HEK293 (cell line): ENCODE measurements around the gene CKAP4.

Experiments used
- CTCF ChIA-PET: fragments of 350-600 bp; formaldehyde crosslinking; extraction: SDS; loops from one replicate; lab custom pipeline; 2021; ENCODE audit warnings: antibody characterized with exemption; lab: Yijun Ruan, JAX
- POLR2A ChIA-PET: fragments of 300-600 bp; formaldehyde crosslinking; extraction: SDS; loops from one replicate; lab custom pipeline; 2020; ENCODE audit warnings: antibody characterized with exemption, inconsistent platforms; lab: Yijun Ruan, JAX
- H3K27ac ChIP-seq: fragments of 200-500 bp; sonication (Bioruptor generic); 2 replicates; pipeline ENCODE4 v1.5.1; 2014; ENCODE audit warnings: low read depth, low read length, control low read depth, inconsistent platforms; ENCODE audit errors: extremely low read depth
- H3K36me3 ChIP-seq, 2 experiments: fragments of 200-500 bp in 1 of 2; sonication (Bioruptor generic) in 1 of 2; 1 replicate in 1 of 2; 2 replicates in 1 of 2; pipeline ENCODE4 v1.5.1; 2014 to 2017; ENCODE audit warnings: inconsistent platforms in 2 of 2, low read length in 2 of 2; ENCODE audit not compliant: control insufficient read depth in 2 of 2, insufficient read depth in 1 of 2
- H3K4me1 ChIP-seq: fragments of 200-500 bp; sonication (Bioruptor generic); 2 replicates; pipeline ENCODE4 v1.5.1; 2014; ENCODE audit warnings: mild to moderate bottlenecking, low read length, inconsistent platforms; ENCODE audit not compliant: control insufficient read depth, insufficient read depth
- H3K4me3 ChIP-seq: 2 replicates; pipeline ENCODE4 v1.5.1; 2011; ENCODE audit warnings: low read depth, mild to moderate bottlenecking, control low read depth, low read length, moderate library complexity
- H3K9me3 ChIP-seq: fragments of 200-500 bp; sonication (Bioruptor generic); 2 replicates; pipeline ENCODE4 v1.5.1; 2014; ENCODE audit warnings: low read depth, low read length, inconsistent platforms; ENCODE audit not compliant: control insufficient read depth, insufficient read depth
- FEZF1 ChIP-seq: fragments of 450-650 bp; formaldehyde crosslinking; IDR thresholded peaks from 2 replicates; pipeline ENCODE4 v1.5.1; 2016; ENCODE audit warnings: missing biosample characterization, missing genetic modification characterization
- PATZ1 ChIP-seq: fragments of 450-650 bp; formaldehyde crosslinking; IDR thresholded peaks from 2 replicates; pipeline ENCODE4 v1.5.1; 2016; ENCODE audit warnings: missing biosample characterization, missing genetic modification characterization
- PBX3 ChIP-seq: sonication (generic); formaldehyde crosslinking; IDR thresholded peaks from 2 replicates; pipeline ENCODE4 v1.8.1; 2022; ENCODE audit warnings: mild to moderate bottlenecking, moderate library complexity, missing genetic modification reagents
- PRDM1 ChIP-seq: fragments of 450-650 bp; formaldehyde crosslinking; IDR thresholded peaks from 2 replicates; pipeline ENCODE4; 2016; ENCODE audit warnings: missing biosample characterization, missing genetic modification characterization
- SP7 ChIP-seq: fragments of 450-650 bp; formaldehyde crosslinking; IDR thresholded peaks from 2 replicates; pipeline ENCODE4 v1.5.1; 2016; ENCODE audit warnings: missing biosample characterization, missing genetic modification characterization
- ZBTB20 ChIP-seq: fragments of 450-650 bp; formaldehyde crosslinking; IDR thresholded peaks from 2 replicates; pipeline ENCODE4 v1.5.1; 2016; ENCODE audit warnings: missing biosample characterization, missing genetic modification characterization
- ZNF112 ChIP-seq: fragments of 450-650 bp; formaldehyde crosslinking; IDR thresholded peaks from 2 replicates; pipeline ENCODE4 v1.5.0; 2017; ENCODE audit warnings: missing biosample characterization, missing genetic modification characterization
- ZNF19 ChIP-seq: fragments of 450-650 bp; formaldehyde crosslinking; IDR thresholded peaks from 2 replicates; pipeline ENCODE4; 2016; ENCODE audit warnings: missing biosample characterization, missing genetic modification characterization, low read depth
- ZNF23 ChIP-seq: fragments of 450-650 bp; formaldehyde crosslinking; IDR thresholded peaks from 2 replicates; pipeline ENCODE4 v1.5.1; 2016; ENCODE audit warnings: missing biosample characterization, missing genetic modification characterization, borderline replicate concordance
- ZNF274 ChIP-seq, 2 experiments: fragments of 200-500 bp in 1 of 2; fragments of 450-650 bp in 1 of 2; sonication (Bioruptor generic) in 1 of 2; formaldehyde crosslinking in 1 of 2; IDR thresholded peaks; 2 replicates each; pipeline versions ENCODE4 v1.5.1 to v1.6.1; 2014 to 2016; ENCODE audit warnings: borderline replicate concordance in 1 of 2, inconsistent platforms in 1 of 2, low read length in 1 of 2, missing biosample characterization in 1 of 2, missing genetic modification characterization in 1 of 2
- ZNF416 ChIP-seq: fragments of 450-650 bp; formaldehyde crosslinking; IDR thresholded peaks from 2 replicates; pipeline ENCODE4 v1.5.1; 2016; ENCODE audit warnings: missing biosample characterization, missing genetic modification characterization
- ZNF510 ChIP-seq: fragments of 450-650 bp; formaldehyde crosslinking; IDR thresholded peaks from 2 replicates; pipeline ENCODE4 v1.5.1; 2018; ENCODE audit warnings: mild to moderate bottlenecking, missing genetic modification characterization, missing biosample characterization; ENCODE audit not compliant: insufficient replicate concordance
- ZNF558 ChIP-seq: fragments of 450-650 bp; formaldehyde crosslinking; IDR thresholded peaks from 2 replicates; pipeline ENCODE4 v1.5.1; 2016; ENCODE audit warnings: missing biosample characterization, missing genetic modification characterization
- ZNF768 ChIP-seq: fragments of 450-650 bp; formaldehyde crosslinking; IDR thresholded peaks from 2 replicates; pipeline ENCODE4 v1.5.1; 2018; ENCODE audit warnings: missing biosample characterization, mild to moderate bottlenecking, missing genetic modification characterization
- ZSCAN30 ChIP-seq: fragments of 450-650 bp; IDR thresholded peaks from 2 replicates; pipeline ENCODE4 v1.5.1; 2018; ENCODE audit warnings: missing biosample characterization, mild to moderate bottlenecking, missing genetic modification characterization, moderate library complexity
- ZSCAN4 ChIP-seq: fragments of 450-650 bp; formaldehyde crosslinking; IDR thresholded peaks from 2 replicates; pipeline ENCODE4 v1.5.1; 2017; ENCODE audit warnings: missing biosample characterization, missing genetic modification characterization

Gene CKAP4

GRCh38 chr12:106247674-106248311 lies at the start of gene CKAP4:
Gene CKAP4 (minus strand): TSS chr12:106248020. CDS start chr12:106247851, 169 bp downstream.
- CTCF ChIA-PET: interaction anchor here (0.5 kb wide), 1 partner anchor 88 kb away, joined by 3 read pairs; no protein-coding TSS in a partner anchor

GRCh38 chr12:106297075-106297474 lies 49.3 kb upstream of the CKAP4 start:
- CTCF ChIA-PET: interaction anchor here (0.6 to 3.0 kb wide), 4 partner anchors 15 to 624 kb away, joined by 3 to 26 read pairs (median 3); no protein-coding TSS in a partner anchor
- Histone ChIP-seq H3K36me3 (no peaks in the 10 kb centered on the region), H3K9me3 (no peaks in the 10 kb centered on the region), H3K4me3 (no peak overlapping the region), H3K27ac (no peak overlapping the region), H3K4me1 (peaks cover 2% of the 10 kb centered on the region; the same call in 1 of the 2 replicates)
- POLR2A ChIA-PET: no interaction called here
- no peak for TF ChIP-seq ZBTB20 (tag by site-specific recombination)
- TF ChIP-seq PBX3: no peak
- no peak for TF ChIP-seq PRDM1 (tag by site-specific recombination)
- no peak for TF ChIP-seq FEZF1 (tag by site-specific recombination)
- no peak for TF ChIP-seq SP7 (tag by site-specific recombination)
- TF ChIP-seq ZSCAN4 (tag by site-specific recombination): no peak
- TF ChIP-seq ZNF19 (tag by site-specific recombination): no peak
- TF ChIP-seq ZNF274 (IDR thresholded peaks at IDR 0.05; ENCODE audit: low read length): no peak
- TF ChIP-seq ZNF274 (tag by site-specific recombination; IDR thresholded peaks at IDR 0.05; ENCODE audit: borderline replicate concordance): no peak
- TF ChIP-seq ZNF112 (tag by site-specific recombination): no peak
- no peak for TF ChIP-seq PATZ1 (tag by site-specific recombination)
- TF ChIP-seq ZNF768 (tag by site-specific recombination): no peak
- no peak for TF ChIP-seq ZNF416
- TF ChIP-seq ZNF510: no peak
- TF ChIP-seq ZNF558: no peak
- no peak for TF ChIP-seq ZNF23

More at GRCh38 chr12:106247674-106248311, at the start of gene CKAP4:
- Histone ChIP-seq H3K4me3 (peak within 1 kb of the TSS; percentile 69), H3K27ac (peak within 1 kb of the TSS; percentile 92), H3K4me1 (peaks cover 6% of the 10 kb centered on the region; the same call in 1 of the 2 replicates), H3K36me3 (peaks cover 0 to 27% of the 10 kb centered on the region in 2 experiments; a peak in 2 of 3 replicates), H3K9me3 (no peaks in the 10 kb centered on the region)
- POLR2A ChIA-PET: interaction anchor here (0.6 to 1.3 kb wide), 2 partner anchors 70 to 110 kb away, joined by 3 read pairs; no protein-coding TSS in a partner anchor
- no peak for TF ChIP-seq ZNF112 (tag by site-specific recombination)
- 0 out of 2 replicates have a peak, but pooled peaks have one; percentile 44 for TF ChIP-seq ZSCAN30 (tag by site-specific recombination)
